CD4-positive, alpha-beta T cell treated with Interleukin-6 for 4 hours (primary cell): ENCODE results near the gene GH1.
A peak's percentile ranks its signal among the peaks of the same experiment; 100 is the strongest.
"Not testable (repeated sequence)": the region's sequence is repeated elsewhere in the genome, so short reads cannot be mapped to it uniquely, and the experiment has no call there.

ENCODE experiments used
- DNase-seq: peaks from one replicate; pipeline ENCODE4 v3.0.0-alpha.2; 2020; ENCODE audit warnings: mixed read lengths

The GH1 gene

GRCh38 chr17:63925615-63926014, 7.0 kb upstream of the GH1 start:
- DNase-seq = no peak

- DNase-seq = not testable (repeated sequence)
Measured at GRCh38 chr17:63922402-63922801, 3.8 kb upstream of the GH1 start.

DNA sequence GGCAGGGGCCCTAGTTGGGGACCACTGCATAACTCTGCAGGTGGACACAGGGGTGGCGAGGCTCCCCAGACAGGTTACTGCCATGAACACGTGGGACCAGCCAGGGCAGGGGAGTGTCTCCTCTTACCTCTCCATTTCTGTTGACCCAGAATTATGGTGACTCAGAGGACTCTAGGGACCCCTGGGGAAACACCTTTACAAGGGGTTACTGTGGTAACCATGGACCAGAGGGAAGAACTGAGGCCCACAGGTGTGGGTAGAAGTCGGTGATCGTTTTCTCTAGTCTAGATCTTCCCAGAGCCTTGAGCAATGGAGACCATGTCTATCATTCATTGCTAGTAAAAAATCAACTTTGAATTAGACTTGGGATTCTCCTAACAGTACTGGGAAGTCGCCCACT, 2.1 kb upstream of the GH1 start:
- not testable (repeated sequence) for DNase-seq

- not testable (repeated sequence) for DNase-seq
Measured at GRCh38 chr17:63920050-63920449, 1.4 kb upstream of the GH1 start.

GRCh38 chr17:63919311-63919723, 678 bp upstream of the GH1 start:
- peak; percentile 80 for DNase-seq

DNA sequence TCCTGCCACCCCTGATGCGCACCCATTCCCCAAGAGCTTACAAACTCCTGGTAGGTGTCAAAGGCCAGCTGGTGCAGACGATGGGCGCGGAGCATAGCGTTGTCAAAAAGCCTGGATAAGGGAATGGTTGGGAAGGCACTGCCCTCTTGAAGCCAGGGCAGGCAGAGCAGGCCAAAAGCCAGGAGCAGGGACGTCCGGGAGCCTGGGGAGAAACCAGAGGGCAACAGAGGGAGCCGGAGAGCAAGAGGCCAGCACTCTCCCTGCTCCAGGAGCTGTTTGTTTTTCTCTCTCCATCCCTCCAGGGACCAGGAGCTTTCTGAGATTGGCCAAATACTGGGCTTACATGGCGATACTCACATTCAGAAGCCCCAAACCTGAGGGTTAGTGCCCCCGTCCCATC, 334 bp downstream of the GH1 start:
- no peak for DNase-seq

DNA sequence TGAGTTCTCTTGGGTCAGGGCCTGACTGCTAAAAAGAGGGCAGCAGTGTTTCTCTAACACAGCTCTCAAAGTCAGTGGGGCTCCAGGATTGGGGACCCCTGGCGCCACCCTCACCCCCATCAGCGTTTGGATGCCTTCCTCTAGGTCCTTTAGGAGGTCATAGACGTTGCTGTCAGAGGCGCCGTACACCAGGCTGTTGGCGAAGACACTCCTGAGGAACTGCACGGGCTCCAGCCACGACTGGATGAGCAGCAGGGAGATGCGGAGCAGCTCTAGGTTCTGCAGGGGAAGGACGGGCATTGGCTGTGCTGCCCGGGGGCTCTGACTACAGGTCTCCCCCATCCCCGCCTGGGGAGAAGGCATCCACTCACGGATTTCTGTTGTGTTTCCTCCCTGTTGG, 993 bp downstream of the GH1 start:
- no peak for DNase-seq

DNA sequence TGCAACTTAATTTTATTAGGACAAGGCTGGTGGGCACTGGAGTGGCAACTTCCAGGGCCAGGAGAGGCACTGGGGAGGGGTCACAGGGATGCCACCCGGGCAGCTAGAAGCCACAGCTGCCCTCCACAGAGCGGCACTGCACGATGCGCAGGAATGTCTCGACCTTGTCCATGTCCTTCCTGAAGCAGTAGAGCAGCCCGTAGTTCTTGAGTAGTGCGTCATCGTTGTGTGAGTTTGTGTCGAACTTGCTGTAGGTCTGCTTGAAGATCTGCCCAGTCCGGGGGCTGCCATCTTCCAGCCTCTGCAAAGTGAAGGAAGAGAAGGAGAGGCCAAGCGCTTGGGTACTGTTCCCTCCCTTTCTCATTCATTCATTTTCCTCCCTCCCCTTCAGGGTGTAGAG, 1.4 kb downstream of the GH1 start:
- not testable (repeated sequence) for DNase-seq

- no peak for DNase-seq
Measured at GRCh38 chr17:63916566-63917185, 2.0 kb downstream of the GH1 start.

- not testable (repeated sequence) for DNase-seq
Measured at GRCh38 chr17:63915753-63916152, 2.9 kb downstream of the GH1 start.

DNA sequence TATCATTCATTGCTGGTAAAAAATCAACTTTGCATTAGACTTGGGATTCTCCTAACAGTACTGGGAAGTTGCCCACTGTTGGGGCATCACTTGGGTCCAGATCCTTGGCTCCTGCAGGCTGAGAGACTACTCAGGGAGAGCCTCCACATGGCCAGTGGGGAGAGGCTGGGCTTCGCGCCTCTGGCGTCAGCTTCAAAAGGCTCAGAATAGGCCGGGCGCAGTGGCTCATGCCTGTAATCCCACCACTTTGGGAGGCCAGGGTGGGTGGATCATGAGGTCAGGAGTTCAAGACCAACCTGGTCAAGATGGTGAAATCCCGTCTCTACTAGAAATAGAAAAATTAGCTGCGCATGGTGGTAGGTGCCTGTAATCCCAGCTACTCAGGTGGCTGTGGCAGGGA, 4.2 kb downstream of the GH1 start:
- no peak for DNase-seq

DNA sequence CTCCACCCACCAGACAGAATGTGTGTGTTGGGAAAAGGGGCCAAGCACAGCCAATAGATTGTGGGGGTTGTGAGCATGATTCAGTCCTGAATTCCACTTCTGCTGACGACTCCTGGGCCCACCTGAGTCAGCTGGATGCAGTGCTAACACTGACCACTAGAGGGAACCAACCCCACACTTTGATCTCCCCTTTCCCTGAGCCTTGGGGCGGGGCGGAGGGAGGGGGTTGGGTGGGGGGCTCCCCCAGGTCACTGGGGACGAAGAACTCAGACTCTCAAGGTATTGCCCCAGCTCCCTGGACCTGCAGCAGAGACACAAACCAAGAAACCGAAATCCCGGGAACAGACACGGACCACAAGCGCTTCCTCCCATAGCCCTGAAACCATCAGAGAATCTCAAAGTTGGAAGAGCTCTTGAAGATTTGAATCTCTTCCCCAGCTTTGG, 7.0 kb downstream of the GH1 start:
- peak; percentile 66 for DNase-seq

DNA sequence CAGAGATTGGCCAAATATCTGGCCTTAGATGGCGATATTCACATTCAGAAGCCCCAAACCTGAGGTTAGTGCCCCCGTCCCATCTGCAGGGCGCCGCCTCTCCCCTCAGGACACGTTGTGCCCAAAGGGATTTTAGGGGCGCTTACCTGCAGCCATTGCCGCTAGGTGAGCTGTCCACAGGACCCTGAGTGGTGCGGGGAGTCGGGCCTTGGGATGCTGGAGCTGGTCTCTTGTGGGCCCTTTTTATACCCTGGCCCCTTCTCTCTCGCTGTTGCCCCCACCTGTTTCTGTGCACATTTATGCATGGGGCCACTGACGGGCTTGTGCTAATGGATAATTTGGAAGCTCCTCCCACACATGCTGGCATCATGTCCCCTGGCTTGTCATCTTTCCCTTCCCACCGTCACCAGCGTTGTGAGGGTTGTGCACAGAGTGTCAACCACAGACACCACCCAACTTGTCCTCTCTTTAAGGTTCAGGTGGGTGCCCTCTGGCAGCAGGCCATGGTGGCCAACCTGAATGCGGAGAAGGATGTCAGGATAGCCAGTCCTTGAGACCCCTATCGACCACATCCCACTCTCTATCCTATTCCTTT, 7.5 kb downstream of the GH1 start, which contains the start of gene CSHL1:
Gene CSHL1 (minus strand): TSS at position 218 of the 595 bp plus-strand sequence. CDS start 62 bp downstream, at position 156.
- no peak for DNase-seq

DNA sequence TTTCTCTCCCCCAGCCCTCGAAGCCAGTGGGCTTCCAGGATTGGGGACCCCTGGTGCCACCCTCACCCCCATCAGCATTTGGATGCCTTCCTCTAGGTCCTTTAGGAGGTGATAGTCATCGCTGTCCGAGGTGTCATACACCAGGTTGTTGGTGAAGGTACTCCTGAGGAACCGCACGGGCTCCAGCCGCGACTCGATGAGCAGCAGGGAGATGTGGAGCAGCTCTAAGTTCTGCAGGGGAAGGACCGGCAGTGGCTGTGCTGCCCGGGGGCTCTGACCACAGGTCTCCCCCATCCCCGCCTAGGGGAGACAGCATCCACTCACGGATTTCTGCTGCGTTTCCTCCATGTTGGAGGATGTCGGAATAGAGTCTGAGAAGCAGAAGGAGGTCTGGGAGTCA, 8.5 kb downstream of the GH1 start:
- no peak for DNase-seq

- DNase-seq = not testable (repeated sequence)
Measured at GRCh38 chr17:63909586-63909985, 9.1 kb downstream of the GH1 start.

GRCh38 chr17:63907161-63907778, 11.4 kb downstream of the GH1 start:
- peak; percentile 9 for DNase-seq

DNA sequence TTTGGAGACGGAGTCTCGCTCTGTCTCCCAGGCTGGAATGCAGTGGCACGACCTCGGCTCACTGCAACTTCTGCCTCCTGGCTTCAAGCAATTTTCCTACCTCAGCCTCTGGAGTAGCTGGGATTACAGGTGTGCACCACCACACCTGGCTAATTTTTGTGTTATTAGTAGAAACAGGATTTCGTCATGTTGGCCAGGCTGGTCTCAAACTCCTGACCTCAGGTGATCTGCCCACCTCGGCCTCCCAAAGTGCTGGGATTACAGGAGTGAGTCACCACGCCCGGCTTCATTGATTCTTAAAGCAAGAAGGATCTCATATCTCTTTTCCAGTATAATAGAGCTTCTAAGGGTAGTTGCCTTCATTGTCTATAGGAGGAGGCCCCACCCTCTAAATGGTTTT, 13.8 kb downstream of the GH1 start:
- DNase-seq = not testable (repeated sequence)

DNA sequence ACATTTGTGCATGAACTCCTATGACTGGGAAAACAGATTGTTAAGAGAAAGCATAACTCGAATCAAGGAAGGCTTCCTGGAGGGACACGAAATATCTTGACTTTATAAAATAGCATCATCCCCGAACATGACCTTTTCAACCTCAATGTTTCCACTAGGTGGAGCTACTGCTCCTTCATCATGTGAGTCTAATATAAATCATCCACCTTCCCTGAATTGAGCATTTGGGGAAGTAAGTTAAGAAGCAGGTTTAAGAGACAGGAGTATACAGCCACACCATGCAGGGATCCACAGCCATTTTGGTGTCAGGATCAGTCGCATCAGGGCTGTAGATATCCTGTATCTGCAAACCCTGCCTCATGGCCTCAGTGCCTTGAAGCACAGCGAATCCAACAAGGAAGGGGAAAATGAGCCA, 14.8 kb downstream of the GH1 start:
- not testable (repeated sequence) for DNase-seq

DNA sequence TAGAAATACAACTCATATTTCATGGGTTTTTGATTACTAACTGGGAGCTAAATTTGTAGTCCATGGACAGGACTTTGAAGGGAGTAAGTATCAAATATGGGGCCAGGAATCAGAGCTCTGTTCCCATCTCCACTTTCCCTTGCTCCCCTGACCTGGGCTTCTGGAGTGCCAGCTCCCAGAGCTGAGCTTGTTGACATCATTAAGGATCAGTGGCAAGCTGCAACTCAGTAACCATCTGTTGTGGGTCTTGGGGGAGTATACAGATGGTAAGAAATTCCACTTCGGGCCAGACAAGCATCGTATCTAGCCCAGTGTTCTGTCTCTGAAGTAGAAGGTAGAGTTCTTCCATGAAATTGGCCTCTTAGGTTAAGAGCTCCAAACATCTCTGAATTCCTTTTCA, 16.7 kb downstream of the GH1 start:
- not testable (repeated sequence) for DNase-seq

DNA sequence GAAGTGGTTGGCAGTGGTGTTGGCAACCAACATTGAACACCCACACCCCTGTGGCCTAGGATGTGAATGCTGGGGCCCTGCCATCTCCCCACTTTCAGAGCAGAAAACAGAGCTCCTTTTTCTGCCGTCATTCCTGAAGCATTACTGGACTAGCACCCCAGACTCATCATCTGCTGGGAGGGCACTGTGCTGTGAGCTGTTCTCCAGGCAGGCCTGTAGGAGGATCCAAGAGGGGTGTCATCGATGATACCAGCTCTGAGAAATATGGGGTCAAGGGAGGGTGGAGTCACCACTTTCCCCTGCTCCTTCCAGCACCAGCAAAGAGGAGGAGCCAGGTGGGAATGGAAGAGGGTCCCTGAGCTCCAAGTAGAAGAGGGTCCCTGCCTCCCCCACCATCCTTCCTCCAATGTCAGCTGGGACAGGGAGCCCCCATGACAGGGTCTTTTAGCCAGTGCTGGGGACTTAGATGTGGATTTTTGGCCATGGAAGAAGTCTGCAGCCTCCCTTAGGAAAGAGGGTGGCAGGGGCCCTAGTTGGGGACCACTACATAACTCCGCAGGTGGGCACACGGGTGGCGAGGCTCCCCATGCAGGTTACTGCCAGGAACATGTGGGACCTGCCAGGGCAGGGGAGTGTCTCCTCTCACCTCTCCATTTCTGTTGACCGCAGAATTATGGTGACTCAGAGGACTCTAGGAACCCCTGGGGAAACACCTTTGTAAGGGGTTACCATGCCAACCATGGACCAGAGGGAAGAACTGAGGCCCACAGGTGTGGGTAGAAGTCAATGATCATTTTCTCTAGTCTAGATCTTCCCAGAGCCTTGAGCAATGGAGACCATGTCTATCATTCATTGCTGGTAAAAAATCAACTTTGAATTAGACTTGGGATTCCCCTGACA, 19.5 kb downstream of the GH1 start:
- DNase-seq = peak; percentile 11

DNA sequence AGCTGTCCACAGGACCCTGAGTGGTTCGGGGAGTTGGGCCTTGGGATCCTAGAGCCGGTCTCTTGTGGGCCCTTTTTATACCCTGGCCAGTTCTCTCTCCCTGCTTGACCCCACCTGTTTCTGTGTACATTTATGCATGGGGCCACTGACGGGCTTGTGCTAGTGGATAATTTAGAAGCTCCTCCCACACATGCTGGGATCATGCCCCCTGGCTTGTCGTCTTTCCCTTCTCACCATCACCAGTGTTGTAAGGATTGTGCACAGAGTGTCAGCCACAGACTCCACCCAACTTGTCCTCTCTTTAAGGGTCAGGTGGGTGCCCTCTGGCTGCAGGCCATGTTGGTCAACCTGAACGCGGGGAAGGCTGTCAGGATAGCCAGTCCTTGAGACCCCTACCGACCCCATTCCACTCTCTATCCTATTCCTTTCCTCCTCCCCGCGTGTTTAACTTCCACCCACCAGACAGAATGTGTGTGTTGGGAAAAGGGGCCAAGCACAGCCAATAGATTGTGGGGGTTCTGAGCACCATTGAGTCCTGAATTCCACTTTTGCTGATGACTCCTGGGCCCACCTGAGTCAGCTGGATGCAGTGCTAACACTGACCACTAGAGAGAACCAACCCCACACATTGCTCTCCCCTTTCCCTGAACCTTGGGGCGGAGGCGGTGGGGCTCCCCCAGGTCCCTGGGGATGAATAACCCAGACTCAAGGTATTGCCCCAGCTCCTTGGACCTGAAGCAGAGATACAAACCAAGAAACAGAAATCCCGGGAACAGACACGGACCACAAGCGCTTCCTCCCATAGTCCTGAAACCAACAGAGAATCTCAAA, 21.9 kb downstream of the GH1 start, which contains the start of gene CSH1:
Gene CSH1 (minus strand): TSS at position 51 of the 831 bp plus-strand sequence. CDS start 63 bp downstream, outside the sequence.
- DNase-seq = not testable (repeated sequence)

DNA sequence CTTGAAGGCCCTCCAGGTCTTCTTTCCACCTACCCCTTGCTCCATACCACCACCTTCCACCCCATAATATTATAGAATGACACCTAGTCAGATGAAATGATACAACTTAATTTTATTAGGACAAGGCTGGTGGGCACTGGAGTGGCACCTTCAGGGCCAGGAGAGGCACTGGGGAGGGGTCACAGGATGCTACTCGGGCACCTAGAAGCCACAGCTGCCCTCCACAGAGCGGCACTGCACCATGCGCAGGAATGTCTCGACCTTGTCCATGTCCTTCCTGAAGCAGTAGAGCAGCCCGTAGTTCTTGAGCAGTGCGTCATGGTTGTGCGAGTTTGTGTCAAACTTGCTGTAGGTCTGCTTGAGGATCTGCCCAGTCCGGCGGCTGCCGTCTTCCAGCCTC, 23.8 kb downstream of the GH1 start:
- not testable (repeated sequence) for DNase-seq
